ENCODE data around the gene APOBEC3H. TPM values are rescaled to one million over a fixed set of nuclear protein-coding genes. Genes with fewer than 3 reads are reported as not detected.

The APOBEC3H gene
- total and polyA plus RNA-seq, 7 donors, result 1.5 TPM; not detected in 6

DNA sequence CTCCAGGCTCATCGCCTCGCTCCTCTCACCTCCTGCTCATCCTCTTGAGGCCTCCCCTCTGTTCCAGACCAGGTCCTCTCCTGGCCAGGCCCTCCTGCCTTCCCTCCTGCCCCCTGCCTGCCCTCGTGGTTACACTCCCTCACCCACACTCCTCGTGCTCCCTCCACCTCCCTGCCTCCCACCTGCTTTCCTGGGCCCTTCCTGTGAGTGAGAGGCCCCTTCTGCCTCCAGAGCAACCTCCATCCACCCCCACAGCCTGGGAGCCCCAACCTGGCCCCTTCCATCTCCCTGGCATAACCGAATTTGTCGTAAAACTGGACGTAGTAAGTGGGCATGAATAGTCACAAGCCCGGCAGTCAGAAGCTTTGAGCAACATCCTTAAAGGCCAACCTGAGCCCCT lies 15.4 kb upstream of the APOBEC3H start:
- 78% methylated on average over 8 of the region's 8 CpGs for WGBS, 2 donors
- Histone ChIP-seq H3K9me3 (no peaks in the 10 kb centered on the region), H3K4me3 (no peak overlapping the region), H3K36me3 (peaks cover 0 to 8% (median 0%) of the 10 kb centered on the region in 4 donors), H3K4me1 (peaks cover 0 to 14% (median 7%) of the 10 kb centered on the region in 4 donors), H3K27me3 (peaks cover 0 to 3% (median 0%) of the 10 kb centered on the region in 3 donors), H3K27ac (no peak overlapping the region)
- no peak for TF ChIP-seq EP300 (IDR thresholded peaks at IDR 0.05)
- TF ChIP-seq POLR2AphosphoS5 (IDR thresholded peaks at IDR 0.05), result no peak
- TF ChIP-seq, protein P1, sequence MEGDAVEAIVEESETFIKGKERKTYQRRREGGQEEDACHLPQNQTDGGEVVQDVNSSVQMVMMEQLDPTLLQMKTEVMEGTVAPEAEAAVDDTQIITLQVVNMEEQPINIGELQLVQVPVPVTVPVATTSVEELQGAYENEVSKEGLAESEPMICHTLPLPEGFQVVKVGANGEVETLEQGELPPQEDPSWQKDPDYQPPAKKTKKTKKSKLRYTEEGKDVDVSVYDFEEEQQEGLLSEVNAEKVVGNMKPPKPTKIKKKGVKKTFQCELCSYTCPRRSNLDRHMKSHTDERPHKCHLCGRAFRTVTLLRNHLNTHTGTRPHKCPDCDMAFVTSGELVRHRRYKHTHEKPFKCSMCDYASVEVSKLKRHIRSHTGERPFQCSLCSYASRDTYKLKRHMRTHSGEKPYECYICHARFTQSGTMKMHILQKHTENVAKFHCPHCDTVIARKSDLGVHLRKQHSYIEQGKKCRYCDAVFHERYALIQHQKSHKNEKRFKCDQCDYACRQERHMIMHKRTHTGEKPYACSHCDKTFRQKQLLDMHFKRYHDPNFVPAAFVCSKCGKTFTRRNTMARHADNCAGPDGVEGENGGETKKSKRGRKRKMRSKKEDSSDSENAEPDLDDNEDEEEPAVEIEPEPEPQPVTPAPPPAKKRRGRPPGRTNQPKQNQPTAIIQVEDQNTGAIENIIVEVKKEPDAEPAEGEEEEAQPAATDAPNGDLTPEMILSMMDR (IDR thresholded peaks at IDR 0.05), result no peak
- TF ChIP-seq POLR2A (IDR thresholded peaks at IDR 0.05), result no peak
- intact Hi-C loops (cut with DNase I), result no loop called here
- no peak for DNase-seq

DNA sequence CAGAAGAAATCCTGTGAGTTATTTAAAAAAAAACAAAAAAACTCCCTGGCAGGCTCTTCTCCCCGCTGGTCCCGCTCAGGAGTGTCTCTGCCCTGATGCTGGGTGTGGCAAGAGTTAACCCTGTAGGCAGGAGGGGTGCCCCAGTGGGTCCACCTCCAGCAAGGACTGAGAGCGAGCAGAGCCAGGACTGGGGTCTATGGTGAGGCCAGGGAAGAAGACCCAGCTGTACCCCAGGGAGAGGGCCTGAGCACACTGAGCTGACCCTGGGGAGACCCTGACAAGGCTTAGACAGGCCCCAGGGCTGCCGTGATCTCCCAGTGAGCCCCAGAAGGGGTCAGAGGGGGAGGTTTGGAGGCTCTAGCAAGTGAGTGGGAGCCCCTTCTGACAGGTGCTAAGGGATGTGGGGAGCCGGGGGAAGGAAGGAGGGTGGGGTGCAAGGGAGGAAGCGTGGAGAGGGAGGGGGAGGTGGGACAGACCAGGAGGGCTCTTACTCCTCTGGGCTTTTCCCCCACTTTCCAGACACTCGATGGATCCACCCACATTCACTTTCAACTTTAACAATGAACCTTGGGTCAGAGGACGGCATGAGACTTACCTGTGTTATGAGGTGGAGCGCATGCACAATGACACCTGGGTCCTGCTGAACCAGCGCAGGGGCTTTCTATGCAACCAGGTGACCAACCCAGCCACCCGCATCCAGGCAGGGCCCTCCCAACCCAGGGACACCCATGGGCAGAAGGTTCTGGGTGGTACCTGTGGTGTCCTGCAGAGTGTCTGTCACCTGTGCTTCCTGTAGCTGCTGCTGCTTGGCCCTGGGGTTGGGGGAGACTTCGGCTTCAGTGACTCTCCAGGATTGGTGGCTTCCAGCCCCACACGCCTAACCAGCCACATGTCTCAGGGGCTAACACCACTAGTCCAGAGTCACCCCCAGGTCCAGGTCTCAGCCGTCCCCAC lies 13.6 kb upstream of the APOBEC3H start:
- Histone ChIP-seq H3K9me3 (no peaks in the 10 kb centered on the region), H3K4me1 (peaks cover 0 to 4% (median 2%) of the 10 kb centered on the region in 4 donors), H3K27me3 (peaks cover 0 to 3% (median 0%) of the 10 kb centered on the region in 3 donors), H3K27ac (no peak overlapping the region), H3K4me3 (no peak overlapping the region), H3K36me3 (peaks cover 0 to 8% (median 0%) of the 10 kb centered on the region in 4 donors)
- intact Hi-C loops (cut with DNase I), result no loop called here
- no peak for DNase-seq
- 79 to 86% methylated on average over 14 of the region's 14 CpGs for WGBS, 2 donors
- TF ChIP-seq POLR2A (IDR thresholded peaks at IDR 0.05), result no peak
- TF ChIP-seq, protein P1 (IDR thresholded peaks at IDR 0.05), result no peak
- no peak for TF ChIP-seq POLR2AphosphoS5 (IDR thresholded peaks at IDR 0.05)
- no peak for TF ChIP-seq EP300 (IDR thresholded peaks at IDR 0.05)

DNA sequence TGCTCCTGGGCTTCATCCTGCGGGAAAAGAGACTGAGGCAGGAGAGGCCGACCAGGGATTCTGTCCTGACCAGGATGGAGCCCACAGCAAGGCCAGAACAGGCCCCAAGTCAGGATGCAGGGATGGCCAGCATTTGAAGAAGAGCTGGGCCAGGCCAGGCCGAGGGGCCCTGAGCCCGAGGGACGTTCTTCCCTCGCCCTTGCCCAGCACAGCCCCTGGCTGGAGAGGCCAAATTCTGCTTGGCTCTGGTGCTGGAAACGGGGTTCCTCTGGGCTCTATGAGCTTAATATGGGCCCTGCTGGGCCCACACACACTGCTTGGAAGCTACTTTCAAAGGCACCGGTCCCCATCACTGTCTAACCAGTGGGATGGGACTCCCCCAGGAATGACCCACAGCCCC lies 12.4 kb upstream of the APOBEC3H start:
- Histone ChIP-seq H3K27me3 (peaks cover 0 to 3% (median 0%) of the 10 kb centered on the region in 3 donors), H3K36me3 (peaks cover 0 to 8% (median 0%) of the 10 kb centered on the region in 4 donors), H3K9me3 (no peaks in the 10 kb centered on the region), H3K4me3 (no peak overlapping the region), H3K4me1 (peaks cover 0 to 4% (median 2%) of the 10 kb centered on the region in 4 donors), H3K27ac (no peak overlapping the region)
- DNase-seq, result no peak
- intact Hi-C loops (cut with DNase I), result no loop called here
- no peak for TF ChIP-seq POLR2AphosphoS5 (IDR thresholded peaks at IDR 0.05)
- TF ChIP-seq POLR2A (IDR thresholded peaks at IDR 0.05), result no peak
- TF ChIP-seq, protein P1 (IDR thresholded peaks at IDR 0.05), result no peak
- no peak for TF ChIP-seq EP300 (IDR thresholded peaks at IDR 0.05)
- WGBS, 2 donors, result 93 to 94% methylated on average over 8 of the region's 8 CpGs

DNA sequence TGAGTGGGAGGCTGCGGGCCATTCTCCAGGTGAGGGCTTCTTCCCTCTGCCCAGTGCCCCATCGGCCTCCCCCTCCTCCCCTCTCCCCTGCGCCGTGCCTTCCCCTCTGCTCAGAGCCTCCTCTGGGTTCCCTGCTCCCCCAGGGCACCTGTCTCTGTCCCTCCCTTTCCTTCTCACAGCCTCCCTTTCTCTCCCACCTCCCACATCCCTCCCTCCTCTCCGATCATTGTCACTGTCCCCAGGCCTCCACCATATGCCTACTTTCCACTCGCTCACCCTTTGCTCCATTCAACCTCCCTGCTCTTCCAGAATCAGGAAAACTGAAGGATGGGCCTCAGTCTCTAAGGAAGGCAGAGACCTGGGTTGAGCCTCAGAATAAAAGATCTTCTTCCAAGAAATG lies 9.9 kb upstream of the APOBEC3H start:
- Histone ChIP-seq H3K9me3 (no peaks in the 10 kb centered on the region), H3K4me3 (no peak overlapping the region), H3K27me3 (peaks cover 0 to 6% (median 0%) of the 10 kb centered on the region in 3 donors), H3K27ac (no peak overlapping the region), H3K36me3 (peaks cover 0 to under 1% (median 0%) of the 10 kb centered on the region in 4 donors), H3K4me1 (peaks cover 0 to 4% (median 2%) of the 10 kb centered on the region in 4 donors)
- no peak for DNase-seq
- intact Hi-C loops (cut with DNase I), result no loop called here
- TF ChIP-seq EP300 (IDR thresholded peaks at IDR 0.05), result no peak
- TF ChIP-seq, protein P1 (IDR thresholded peaks at IDR 0.05), result no peak
- TF ChIP-seq POLR2A (IDR thresholded peaks at IDR 0.05), result no peak
- TF ChIP-seq POLR2AphosphoS5 (IDR thresholded peaks at IDR 0.05), result no peak
- 87 to 95% methylated on average over 6 of the region's 6 CpGs for WGBS, 2 donors
